Stomach (tissue), 4 donors: ENCODE measurements around the gene JAG1.

Experiments used
- EP300 ChIP-seq: sonication (generic); formaldehyde crosslinking; IDR thresholded peaks from one replicate; pipeline ENCODE4 v1.6.1; 2017; ENCODE audit warnings: antibody characterized with exemption
- POLR2AphosphoS5 ChIP-seq, 3 donors: sonication (generic); formaldehyde crosslinking; IDR thresholded peaks; one replicate each; pipeline ENCODE4 v1.6.1; 2016; ENCODE audit warnings: antibody characterized with exemption in 3 of 3
- TF ChIP-seq, protein P1 (sequence below), 7 experiments: fragments of 450-650 bp in 4 of 7; fragments of 200-600 bp in 3 of 7; sonication (generic) in 3 of 7; IDR thresholded peaks; one replicate each; pipeline ENCODE4 v1.5.1; 2016 to 2019; ENCODE audit warnings: antibody characterized with exemption in 7 of 7, control low read depth in 2 of 7, mild to moderate bottlenecking in 1 of 7

DNA sequence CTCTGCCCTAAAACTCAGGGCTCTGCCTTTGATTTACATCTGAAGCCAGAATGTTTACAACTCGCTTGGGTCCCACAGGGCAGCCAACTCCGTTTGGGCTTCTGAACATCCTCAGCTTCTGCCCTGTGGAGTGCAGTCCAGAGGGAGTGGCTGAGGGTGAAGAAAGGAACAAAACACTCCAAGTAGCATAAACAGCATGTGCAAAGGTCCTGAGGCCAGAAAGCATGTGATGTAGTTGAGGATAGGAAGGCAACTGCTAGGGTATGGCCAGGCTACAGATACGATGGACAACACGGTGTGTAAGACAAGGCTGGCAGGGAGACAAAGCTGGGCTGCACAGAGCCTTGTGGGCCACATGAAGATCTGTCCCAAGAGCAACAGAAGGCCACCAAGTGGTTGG, 12.5 kb downstream of the JAG1 start:
- TF ChIP-seq, protein P1, sequence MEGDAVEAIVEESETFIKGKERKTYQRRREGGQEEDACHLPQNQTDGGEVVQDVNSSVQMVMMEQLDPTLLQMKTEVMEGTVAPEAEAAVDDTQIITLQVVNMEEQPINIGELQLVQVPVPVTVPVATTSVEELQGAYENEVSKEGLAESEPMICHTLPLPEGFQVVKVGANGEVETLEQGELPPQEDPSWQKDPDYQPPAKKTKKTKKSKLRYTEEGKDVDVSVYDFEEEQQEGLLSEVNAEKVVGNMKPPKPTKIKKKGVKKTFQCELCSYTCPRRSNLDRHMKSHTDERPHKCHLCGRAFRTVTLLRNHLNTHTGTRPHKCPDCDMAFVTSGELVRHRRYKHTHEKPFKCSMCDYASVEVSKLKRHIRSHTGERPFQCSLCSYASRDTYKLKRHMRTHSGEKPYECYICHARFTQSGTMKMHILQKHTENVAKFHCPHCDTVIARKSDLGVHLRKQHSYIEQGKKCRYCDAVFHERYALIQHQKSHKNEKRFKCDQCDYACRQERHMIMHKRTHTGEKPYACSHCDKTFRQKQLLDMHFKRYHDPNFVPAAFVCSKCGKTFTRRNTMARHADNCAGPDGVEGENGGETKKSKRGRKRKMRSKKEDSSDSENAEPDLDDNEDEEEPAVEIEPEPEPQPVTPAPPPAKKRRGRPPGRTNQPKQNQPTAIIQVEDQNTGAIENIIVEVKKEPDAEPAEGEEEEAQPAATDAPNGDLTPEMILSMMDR (IDR thresholded peaks at IDR 0.05), result no peak
- TF ChIP-seq EP300 (no peak), POLR2AphosphoS5 (IDR thresholded peaks at IDR 0.05) (no peak)
